ENCODE measurements around the gene NUSAP1.

- TF ChIP-seq CTCF (IDR thresholded peaks at IDR 0.05; ENCODE audit: low read length) (no peak), EZH2 (IDR thresholded peaks at IDR 0.05; ENCODE audit: borderline replicate concordance, low read length) (no peak)
Measured at GRCh38 chr15:41416742-41417417, 84.2 kb downstream of the NUSAP1 start, which contains the start of gene RTF1.
